Measurements from ENCODE around the gene GOSR1.

GRCh38 chr17:30567231-30568116 lies 90.3 kb downstream of the GOSR1 start:
- TF ChIP-seq CTCF (IDR thresholded peaks at IDR 0.05) (no peak), POLR2A (IDR thresholded peaks at IDR 0.05) (no peak)

All from Peyer's patch (tissue), 4 donors.